Thyroid gland (tissue), 4 donors: ENCODE measurements around the gene SMIM3. TPM values are rescaled to one million over a fixed set of nuclear protein-coding genes. Genes with fewer than 3 reads are reported as not detected.

ENCODE experiments used
- DNase-seq, 2 donors: peaks; one replicate each; pipeline ENCODE4 v3.0.0-alpha.2; 2019
- H3K27ac ChIP-seq, 3 donors: fragments of 200-600 bp; sonication (generic); 1 replicate in 2 of 3; 2 replicates in 1 of 3; pipeline ENCODE4 v1.5.1; 2016 to 2019; ENCODE audit warnings: mild to moderate bottlenecking in 1 of 3, moderate library complexity in 1 of 3
- H3K27me3 ChIP-seq: fragments of 200-600 bp; sonication (generic); one replicate; pipeline ENCODE4 v1.5.1; 2019
- H3K36me3 ChIP-seq, 2 donors: fragments of 200-600 bp; sonication (generic); one replicate each; pipeline ENCODE4 v1.5.1; 2016 to 2019
- H3K4me1 ChIP-seq, 2 donors: fragments of 200-600 bp; sonication (generic); one replicate each; pipeline ENCODE4 v1.5.1; 2017 to 2019
- H3K4me3 ChIP-seq, 3 donors: fragments of 200-600 bp; sonication (generic); replicated peaks in 1 of 3; 1 replicate in 2 of 3; 2 replicates in 1 of 3; pipeline ENCODE4 v1.5.1; 2016; ENCODE audit warnings: mild to moderate bottlenecking in 1 of 3
- H3K9me3 ChIP-seq: fragments of 200-600 bp; sonication (generic); one replicate; pipeline ENCODE4 v1.5.1; 2017
- CTCF ChIP-seq, 6 experiments: fragments of 200-600 bp in 3 of 6; fragments of 450-650 bp in 3 of 6; sonication (generic) in 3 of 6; IDR thresholded peaks; one replicate each; pipeline ENCODE4 v1.5.1; 2016 to 2019; ENCODE audit warnings: antibody characterized with exemption in 6 of 6, mild to moderate bottlenecking in 2 of 6, inconsistent platforms in 1 of 6, moderate library complexity in 1 of 6
- POLR2A ChIP-seq, 2 donors: fragments of 450-650 bp; IDR thresholded peaks; one replicate each; pipeline ENCODE4 v1.6.1; 2017; ENCODE audit warnings: antibody characterized with exemption in 2 of 2, mild to moderate bottlenecking in 2 of 2, moderate library complexity in 1 of 2
- WGBS, 2 donors: methylation state at CpG; one replicate each; pipeline ENCODE4 v1.1.5; 2017; 5-methylcytosine and 5-hydroxymethylcytosine counted together
- intact Hi-C: fragments of 100-400 bp; cut with DNase I; formaldehyde crosslinking; loops from one replicate; pipeline ENCODE4 v1.15.1; 2023
- total RNA-seq, 4 donors: library from RNA; depleted of rRNA; stranded (reverse); fragments of >200 nt; gene quantifications; one replicate each; pipeline ENCODE4 v1.2.3, GENCODE V29; 2016

SMIM3 gene
- total RNA-seq, 4 donors from 2014 or later, result 17.8 to 47.3 (median 24.1) TPM

- 59 to 71% methylated on average over 4 of the region's 4 CpGs for WGBS, 2 donors
- H3K36me3 ChIP-seq, result peaks cover 0 to 6% of the 10 kb centered on the region in 2 donors
- H3K27ac ChIP-seq, result peak overlapping the region; percentile 95 to 99 (median 98)
- no peak for DNase-seq
- H3K4me1 ChIP-seq, result peaks cover 18 to 31% of the 10 kb centered on the region in 2 donors
- intact Hi-C loops, result no loop called here
- H3K4me3 ChIP-seq, result peak overlapping the region in 2 of 3 donors; percentile 64 to 67
- no peaks in the 10 kb centered on the region for H3K9me3 ChIP-seq
- H3K27me3 ChIP-seq, result no peaks in the 10 kb centered on the region
- no peak for TF ChIP-seq CTCF (IDR thresholded peaks at IDR 0.05)
- TF ChIP-seq POLR2A (IDR thresholded peaks at IDR 0.05), result no peak
Observed at GRCh38 chr5:150759334-150759583, 19.3 kb upstream of the SMIM3 start.

- TF ChIP-seq CTCF (IDR thresholded peaks at IDR 0.05), result no peak
- TF ChIP-seq POLR2A (IDR thresholded peaks at IDR 0.05), result no peak
- Histone ChIP-seq H3K9me3 (no peaks in the 10 kb centered on the region), H3K27me3 (no peaks in the 10 kb centered on the region), H3K4me3 (no peak overlapping the region), H3K4me1 (peaks cover 12 to 21% of the 10 kb centered on the region in 2 donors), H3K27ac (no peak overlapping the region), H3K36me3 (no peaks in the 10 kb centered on the region)
- no peak for DNase-seq
- WGBS, 2 donors, result 92 to 97% methylated on average over 5 of the region's 5 CpGs
- intact Hi-C loops, result no loop called here
Observed at GRCh38 chr5:150762211-150762610, 16.3 kb upstream of the SMIM3 start.

- intact Hi-C loops, result no loop called here
- Histone ChIP-seq H3K4me3 (no peak overlapping the region), H3K4me1 (peaks cover 4 to 16% of the 10 kb centered on the region in 2 donors), H3K9me3 (no peaks in the 10 kb centered on the region), H3K36me3 (no peaks in the 10 kb centered on the region), H3K27me3 (no peaks in the 10 kb centered on the region), H3K27ac (peak overlapping the region in 2 of 3 donors; percentile 20 to 58)
- TF ChIP-seq POLR2A (IDR thresholded peaks at IDR 0.05), result no peak
- TF ChIP-seq CTCF (IDR thresholded peaks at IDR 0.05), result no peak
- DNase-seq, result peak; percentile 50
- WGBS, 2 donors, result 43 to 49% methylated on average over 7 of the region's 7 CpGs
Observed at GRCh38 chr5:150763023-150763769, 15.4 kb upstream of the SMIM3 start.

- Histone ChIP-seq H3K27me3 (no peaks in the 10 kb centered on the region), H3K27ac (no peak overlapping the region), H3K4me1 (peaks cover 0 to 13% of the 10 kb centered on the region in 2 donors), H3K9me3 (no peaks in the 10 kb centered on the region), H3K36me3 (no peaks in the 10 kb centered on the region), H3K4me3 (no peak overlapping the region)
- DNase-seq, result no peak
- WGBS, 2 donors, result 88 to 92% methylated on average over 2 of the region's 2 CpGs
- TF ChIP-seq POLR2A (IDR thresholded peaks at IDR 0.05), result no peak
- intact Hi-C loops, result no loop called here
Observed at GRCh38 chr5:150764530-150764929, 14.0 kb upstream of the SMIM3 start.

- intact Hi-C loops, result no loop called here
- no peak overlapping the region for H3K27ac ChIP-seq
- TF ChIP-seq POLR2A (IDR thresholded peaks at IDR 0.05) (no peak), CTCF (IDR thresholded peaks at IDR 0.05) (no peak)
- H3K4me3 ChIP-seq, result no peak overlapping the region
- DNase-seq, result no peak
- no peaks in the 10 kb centered on the region for H3K9me3 ChIP-seq
- 85 to 91% methylated on average over 2 of the region's 2 CpGs for WGBS, 2 donors
- peaks cover 0 to 13% of the 10 kb centered on the region in 2 donors for H3K4me1 ChIP-seq
- no peaks in the 10 kb centered on the region for H3K36me3 ChIP-seq
- H3K27me3 ChIP-seq, result no peaks in the 10 kb centered on the region
Observed at GRCh38 chr5:150765011-150765798, 13.4 kb upstream of the SMIM3 start.
